H1 (cell line): ENCODE data around the gene OR2L2. TPM values are rescaled to one million over a fixed set of nuclear protein-coding genes. Genes with fewer than 3 reads are reported as not detected.

ENCODE experiments used
- CTCF ChIA-PET: fragments of 300-600 bp; sonication (Branson Sonifier 250); formaldehyde crosslinking; loops from one replicate; lab custom pipeline; 2021; ENCODE audit not compliant: partially characterized antibody; lab: Charles Lee
- POLR2A ChIA-PET: fragments of 300-600 bp; sonication (Branson Sonifier 250); formaldehyde crosslinking; loops from one replicate; lab custom pipeline; 2021; ENCODE audit warnings: inconsistent platforms; ENCODE audit not compliant: partially characterized antibody; lab: Charles Lee
- DNase-seq, 2 experiments: peaks; one replicate each; pipeline versions ENCODE4 v3.0.0 to v3.0.0-alpha.2; 2010 to 2022; ENCODE audit warnings: low spot score in 2 of 2, low read depth in 1 of 2, mixed read lengths in 1 of 2
- FAIRE-seq: peaks from 2 replicates; lab custom pipeline; 2011; peaks lifted over from hg19 to GRCh38; lab: Jason Lieb, UNC
- H2AFZ ChIP-seq: 2 replicates; pipeline ENCODE4 v1.8.1; 2012; ENCODE audit warnings: low read length, inconsistent platforms
- H2AK5ac ChIP-seq: 2 replicates; pipeline ENCODE4 v1.6.1; 2013; ENCODE audit warnings: low read depth, low read length
- H2BK120ac ChIP-seq: replicated peaks from 2 replicates; pipeline ENCODE3; 2013; ENCODE audit warnings: low read depth, low read length, inconsistent platforms
- H2BK12ac ChIP-seq: 2 replicates; pipeline ENCODE4 v1.6.1; 2013; ENCODE audit warnings: low read depth, low read length
- H2BK15ac ChIP-seq: 2 replicates; pipeline ENCODE4 v1.6.1; 2013; ENCODE audit warnings: low read length
- H2BK20ac ChIP-seq: 2 replicates; pipeline ENCODE4 v1.6.1; 2013; ENCODE audit warnings: low read length
- H2BK5ac ChIP-seq: 2 replicates; pipeline ENCODE4 v1.6.1; 2013; ENCODE audit warnings: low read depth, low read length
- H3K14ac ChIP-seq: 2 replicates; pipeline ENCODE4 v1.6.1; 2013; ENCODE audit warnings: inconsistent platforms; ENCODE audit not compliant: insufficient read length
- H3K18ac ChIP-seq: 2 replicates; pipeline ENCODE4 v1.6.1; 2013; ENCODE audit warnings: low read length; ENCODE audit errors: extremely low read depth
- H3K23ac ChIP-seq: 2 replicates; pipeline ENCODE4 v1.6.1; 2013; ENCODE audit warnings: inconsistent platforms; ENCODE audit not compliant: insufficient read length
- H3K23me2 ChIP-seq: 2 replicates; pipeline ENCODE4 v1.6.1; 2013; ENCODE audit warnings: low read depth, low read length
- H3K27ac ChIP-seq: 2 replicates; pipeline ENCODE4 v1.6.1; 2011; ENCODE audit warnings: low read depth, low read length, inconsistent platforms
- H3K27me3 ChIP-seq, 4 experiments: replicated peaks in 1 of 4; 1 replicate in 1 of 4; 2 replicates in 3 of 4; pipeline versions ENCODE4 v1.6.1 to v1.8.1; 2011 to 2013; ENCODE audit warnings: low read length in 3 of 4, mild to moderate bottlenecking in 3 of 4, inconsistent platforms in 2 of 4, mixed read lengths in 2 of 4, moderate library complexity in 1 of 4; ENCODE audit not compliant: control insufficient read depth in 3 of 4, insufficient read depth in 3 of 4; ENCODE audit errors: extremely low read depth in 1 of 4
- H3K36me3 ChIP-seq, 4 experiments: 2 replicates each; pipeline versions ENCODE4 v1.6.1 to v1.8.1; 2011 to 2013; ENCODE audit warnings: mild to moderate bottlenecking in 4 of 4, low read length in 3 of 4, moderate library complexity in 2 of 4, control low read depth in 1 of 4, inconsistent platforms in 1 of 4; ENCODE audit not compliant: insufficient read depth in 4 of 4, control insufficient read depth in 2 of 4
- H3K4ac ChIP-seq: replicated peaks from 2 replicates; pipeline ENCODE3; 2013; ENCODE audit warnings: low read length, low read depth, mixed read lengths, inconsistent platforms; ENCODE audit not compliant: insufficient read length
- H3K4me1 ChIP-seq, 4 experiments: replicated peaks in 1 of 4; 1 replicate in 1 of 4; 2 replicates in 3 of 4; pipeline versions ENCODE4 v1.6.1 to v1.8.1; 2011 to 2013; ENCODE audit warnings: low read length in 3 of 4, inconsistent platforms in 2 of 4, mixed read lengths in 1 of 4; ENCODE audit not compliant: insufficient read depth in 4 of 4, control insufficient read depth in 3 of 4
- H3K4me2 ChIP-seq, 2 experiments: 2 replicates each; pipeline versions ENCODE4 v1.6.1 to v1.8.1; 2011 to 2013; ENCODE audit warnings: low read depth in 2 of 2, low read length in 2 of 2, control low read depth in 1 of 2, inconsistent platforms in 1 of 2, mild to moderate bottlenecking in 1 of 2; ENCODE audit not compliant: insufficient read depth in 1 of 2
- H3K4me3 ChIP-seq, 4 experiments: fragments of 200-600, 300-600 bp in 1 of 4; sonication (generic), shearing (Covaris generic), sonication (Bioruptor Twin) in 1 of 4; 2 replicates each; pipeline versions ENCODE4 v1.5.1 to v1.8.1; 2011 to 2016; ENCODE audit warnings: low read length in 4 of 4, low read depth in 3 of 4, control low read depth in 2 of 4, inconsistent platforms in 2 of 4, mild to moderate bottlenecking in 2 of 4, mixed read lengths in 1 of 4, moderate library complexity in 1 of 4; ENCODE audit not compliant: insufficient read depth in 2 of 4; ENCODE audit errors: extremely low read depth in 1 of 4
- H3K56ac ChIP-seq: replicated peaks from 2 replicates; pipeline ENCODE3; 2013; ENCODE audit warnings: low read depth, mild to moderate bottlenecking, mixed read lengths, low read length, inconsistent platforms; ENCODE audit not compliant: insufficient read length
- H3K79me1 ChIP-seq: 2 replicates; pipeline ENCODE4 v1.6.1; 2013; ENCODE audit warnings: low read depth, low read length, control low read depth
- H3K79me2 ChIP-seq, 2 experiments: 2 replicates each; pipeline versions ENCODE4 v1.6.1 to v1.8.1; 2012 to 2013; ENCODE audit warnings: low read length in 2 of 2, mild to moderate bottlenecking in 2 of 2, inconsistent platforms in 1 of 2; ENCODE audit not compliant: insufficient read depth in 2 of 2, control insufficient read depth in 1 of 2
- H3K9ac ChIP-seq, 4 experiments: replicated peaks in 1 of 4; 1 replicate in 1 of 4; 2 replicates in 3 of 4; pipeline versions ENCODE4 v1.6.1 to v1.8.1; 2011 to 2013; ENCODE audit warnings: low read depth in 3 of 4, low read length in 3 of 4, control low read depth in 2 of 4, mild to moderate bottlenecking in 2 of 4, moderate library complexity in 2 of 4, inconsistent platforms in 1 of 4; ENCODE audit errors: extremely low read depth in 1 of 4
- H3K9me3 ChIP-seq, 2 experiments: 2 replicates each; pipeline versions ENCODE4 v1.6.1 to v1.8.1; 2012 to 2013; ENCODE audit warnings: mild to moderate bottlenecking in 2 of 2, moderate library complexity in 2 of 2, control low read depth in 1 of 2, inconsistent platforms in 1 of 2, low read depth in 1 of 2, low read length in 1 of 2, mixed read lengths in 1 of 2; ENCODE audit not compliant: insufficient read depth in 2 of 2
- H4K20me1 ChIP-seq, 2 experiments: replicated peaks in 1 of 2; 2 replicates each; pipeline versions ENCODE3 to v1.8.1; 2011 to 2013; ENCODE audit warnings: inconsistent platforms in 2 of 2, low read length in 2 of 2, mild to moderate bottlenecking in 1 of 2; ENCODE audit not compliant: insufficient read depth in 2 of 2, control insufficient read depth in 1 of 2
- H4K5ac ChIP-seq: 2 replicates; pipeline ENCODE4 v1.6.1; 2013; ENCODE audit warnings: low read length, low read depth, mixed read lengths, inconsistent platforms; ENCODE audit not compliant: insufficient read length
- H4K8ac ChIP-seq: 2 replicates; pipeline ENCODE4 v1.8.0; 2013; ENCODE audit warnings: mild to moderate bottlenecking, moderate library complexity, low read length, inconsistent platforms; ENCODE audit not compliant: insufficient read depth; ENCODE audit errors: extremely low read depth
- H4K91ac ChIP-seq: replicated peaks from 2 replicates; pipeline ENCODE3; 2013; ENCODE audit warnings: low read length, mixed read lengths, inconsistent platforms; ENCODE audit not compliant: insufficient read length
- CEBPB ChIP-seq: IDR thresholded peaks from 2 replicates; pipeline ENCODE4 v1.6.1; 2012; ENCODE audit warnings: low read depth, low read length
- NRF1 ChIP-seq: IDR thresholded peaks from 2 replicates; pipeline ENCODE4 v1.6.1; 2011; ENCODE audit warnings: mild to moderate bottlenecking, low read depth, low read length, improper control_type of control experiment
- TAF1 ChIP-seq: IDR thresholded peaks from 2 replicates; pipeline ENCODE4 v1.6.1; 2011; ENCODE audit warnings: mild to moderate bottlenecking, low read depth, low read length
- TBP ChIP-seq: IDR thresholded peaks from 2 replicates; pipeline ENCODE4 v1.6.1; 2011; ENCODE audit warnings: low read depth, low read length, improper control_type of control experiment
- polyA plus RNA-seq, 7 experiments: library from polyadenylated mRNA; depleted of rRNA in 3 of 7; stranded (reverse) in 5 of 7; unstranded in 2 of 7; fragments of >200 nt in 5 of 7; fragments of 200-250 nt in 2 of 7; gene quantifications; 1 replicate in 5 of 7; 2 replicates in 1 of 7; 4 replicates in 1 of 7; pipeline versions ENCODE4 v1.2.1 to v1.2.3, GENCODE V29; 2011 to 2013; ENCODE audit warnings: missing spikeins in 2 of 7, mixed read lengths in 2 of 7
- total RNA-seq: library from RNA; stranded (reverse); fragmentation: NEBNext Ultra II Directional; extraction: Animal tissue kit (Norgen Biotek cat#: 25700); gene quantifications from 2 replicates; pipeline ENCODE4 v1.2.1, GENCODE V29; 2021

Gene OR2L2
- total and polyA plus RNA-seq, 2 of the 8 experiments (the other 6 are each of a cell fraction or from before 2014, with no cell fraction given), result not detected

GRCh38 chr1:248054671-248055070 lies 24.8 kb downstream of the OR2L2 start:
- no peak overlapping the region for H2AK5ac ChIP-seq
- H3K79me1 ChIP-seq, result no peaks in the 10 kb centered on the region
- H3K9ac ChIP-seq, result no peak overlapping the region
- ChIA-PET CTCF (no interaction called here), POLR2A (no interaction called here)
- no peaks in the 10 kb centered on the region for H3K36me3 ChIP-seq
- H2BK12ac ChIP-seq, result no peak overlapping the region
- no peak overlapping the region for H2AFZ ChIP-seq
- no peak overlapping the region for H3K18ac ChIP-seq
- FAIRE-seq (no peak), DNase-seq (no peak)
- no peak overlapping the region for H4K8ac ChIP-seq
- H2BK5ac ChIP-seq, result no peak overlapping the region
- no peak for TF ChIP-seq TBP
- TF ChIP-seq TAF1, result no peak
- TF ChIP-seq CEBPB, result no peak
- no peak for TF ChIP-seq NRF1
- no peak overlapping the region for H2BK120ac ChIP-seq
- no peak overlapping the region for H3K4ac ChIP-seq
- no peak overlapping the region for H3K4me3 ChIP-seq
- no peak overlapping the region for H4K5ac ChIP-seq
- no peak overlapping the region for H2BK15ac ChIP-seq
- H3K56ac ChIP-seq, result no peak overlapping the region
- H2BK20ac ChIP-seq, result no peak overlapping the region
- H4K91ac ChIP-seq, result no peak overlapping the region
- H3K23me2 ChIP-seq, result no peaks in the 10 kb centered on the region
- no peaks in the 10 kb centered on the region for H4K20me1 ChIP-seq
- peaks cover 39 to 43% of the 10 kb centered on the region in 2 experiments for H3K9me3 ChIP-seq
- no peaks in the 10 kb centered on the region for H3K79me2 ChIP-seq
- H3K23ac ChIP-seq, result no peak overlapping the region
- no peaks in the 10 kb centered on the region for H3K27me3 ChIP-seq
- no peak overlapping the region for H3K4me2 ChIP-seq
- H3K4me1 ChIP-seq, result no peaks in the 10 kb centered on the region
- H3K27ac ChIP-seq, result no peak overlapping the region
- no peak overlapping the region for H3K14ac ChIP-seq
